GM18858 (cell line): ENCODE measurements around the gene PPM1H.

ENCODE experiments used
- ATAC-seq: cut with Tn5 transposase; IDR thresholded peaks from one replicate; pipeline ENCODE4 v1.9.1; 2021; ENCODE audit not compliant: unreplicated experiment

Gene PPM1H

DNA sequence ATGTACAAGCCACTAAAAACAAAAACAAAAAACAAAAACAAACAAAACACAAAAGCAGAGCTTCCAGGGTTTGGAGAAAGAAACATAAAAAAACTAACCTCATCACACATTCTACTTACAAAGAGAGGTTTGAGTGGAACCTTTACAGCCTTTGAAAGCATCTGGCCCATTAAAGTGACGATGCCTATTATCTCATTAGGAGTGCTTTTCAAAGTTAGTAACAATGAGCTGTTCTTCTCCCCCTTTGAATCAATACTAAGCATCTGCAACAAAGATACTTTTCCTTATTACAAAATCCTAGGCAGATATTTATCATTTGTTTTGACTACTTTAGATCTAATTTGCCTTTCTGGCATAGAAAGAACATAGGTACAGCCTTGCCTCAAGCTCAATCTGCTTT is 217.3 kb downstream of the PPM1H start:
- no peak for ATAC-seq

GRCh38 chr12:62716866-62717525 is 218.0 kb downstream of the PPM1H start:
- no peak for ATAC-seq

DNA sequence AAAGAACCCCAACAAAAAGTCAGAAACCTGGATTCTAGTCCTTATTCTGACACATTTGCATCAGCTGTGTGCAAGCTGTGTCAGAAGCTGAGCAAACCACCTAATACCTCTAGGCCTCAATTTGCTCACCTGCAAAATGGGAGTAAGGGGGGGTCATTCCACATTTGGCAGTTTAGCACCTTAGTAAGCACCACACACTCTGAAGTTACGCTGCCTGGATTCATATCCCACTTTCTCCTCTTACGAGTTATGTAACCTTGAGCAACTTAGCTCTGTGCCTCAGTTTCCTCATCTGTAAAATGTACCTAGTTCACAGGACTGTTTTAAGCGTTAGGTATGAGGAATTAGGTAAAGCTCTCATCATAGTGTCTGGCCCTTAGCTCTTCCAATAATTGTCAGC is 218.9 kb downstream of the PPM1H start:
- ATAC-seq: no peak

DNA sequence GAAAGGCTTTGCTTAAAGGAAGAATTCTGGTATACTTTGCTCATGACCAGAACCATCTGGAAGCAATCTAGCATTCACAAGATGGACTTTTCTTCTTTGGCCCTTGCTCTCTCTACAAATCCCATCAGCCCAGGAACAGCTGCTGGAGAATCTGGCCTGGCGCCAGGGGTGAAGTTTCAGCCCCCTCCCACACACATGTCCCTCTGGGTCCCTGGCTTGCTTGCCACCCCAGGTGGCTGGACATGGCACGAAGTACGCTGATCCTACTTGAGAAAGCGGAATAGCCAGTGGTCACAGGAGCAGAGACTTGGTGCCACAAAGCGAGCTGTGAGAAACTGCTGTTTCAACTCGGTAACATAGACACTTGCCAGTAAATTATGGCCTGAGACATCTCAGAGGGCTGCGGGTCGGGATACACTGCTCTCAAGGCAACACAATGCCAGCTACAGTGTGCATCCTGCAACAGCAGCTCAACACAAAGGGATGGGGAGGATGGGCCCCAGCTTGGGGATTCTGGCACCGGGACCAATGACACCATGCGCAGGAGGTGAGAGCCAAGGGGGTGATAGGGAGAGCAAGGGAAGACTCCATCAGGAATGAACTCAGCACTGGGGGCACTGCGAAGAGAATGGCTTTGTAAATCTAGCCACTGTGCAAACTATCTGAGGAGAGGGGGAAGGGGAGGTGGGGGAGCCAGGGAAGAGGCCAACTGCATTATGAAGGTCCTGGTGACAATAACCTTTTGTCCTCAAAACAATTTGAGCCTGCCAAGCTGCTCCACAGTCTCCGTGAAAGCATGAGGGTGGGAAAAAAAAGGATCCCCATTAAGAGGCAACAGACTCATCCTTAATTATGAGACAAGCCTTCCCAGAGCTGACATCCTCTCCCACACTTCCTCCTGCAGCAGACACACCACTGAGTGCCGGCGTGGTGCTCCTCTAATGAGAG is 219.9 kb downstream of the PPM1H start:
- ATAC-seq: no peak

DNA sequence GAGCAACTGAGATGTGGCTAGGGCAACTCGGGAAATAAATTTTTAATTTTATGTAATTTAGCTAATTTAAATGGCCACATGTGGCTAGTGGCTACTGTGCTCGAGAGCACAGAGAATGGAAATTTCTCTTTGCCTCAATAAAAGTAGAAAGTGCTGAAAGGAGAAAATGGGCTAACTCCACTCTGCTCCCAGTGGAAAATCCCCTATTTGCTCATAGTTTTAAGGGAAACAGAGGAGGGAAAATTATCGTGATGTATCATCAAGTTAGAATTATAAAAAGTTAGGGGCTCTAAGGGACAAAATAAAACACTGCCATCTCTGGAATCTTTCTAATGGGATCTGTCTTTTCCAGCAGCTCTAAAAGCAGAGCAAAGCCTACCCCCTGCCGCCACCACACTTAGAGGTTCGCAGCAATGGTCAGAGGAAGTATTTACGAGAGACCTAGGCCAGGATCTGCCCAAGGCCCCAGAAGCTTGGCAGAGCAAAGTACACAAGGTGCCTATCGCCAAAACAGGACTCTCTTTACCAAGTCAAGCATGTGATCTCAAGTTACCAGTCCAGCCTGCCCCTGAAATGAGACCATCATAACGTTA is 220.7 kb downstream of the PPM1H start:
- no peak for ATAC-seq

DNA sequence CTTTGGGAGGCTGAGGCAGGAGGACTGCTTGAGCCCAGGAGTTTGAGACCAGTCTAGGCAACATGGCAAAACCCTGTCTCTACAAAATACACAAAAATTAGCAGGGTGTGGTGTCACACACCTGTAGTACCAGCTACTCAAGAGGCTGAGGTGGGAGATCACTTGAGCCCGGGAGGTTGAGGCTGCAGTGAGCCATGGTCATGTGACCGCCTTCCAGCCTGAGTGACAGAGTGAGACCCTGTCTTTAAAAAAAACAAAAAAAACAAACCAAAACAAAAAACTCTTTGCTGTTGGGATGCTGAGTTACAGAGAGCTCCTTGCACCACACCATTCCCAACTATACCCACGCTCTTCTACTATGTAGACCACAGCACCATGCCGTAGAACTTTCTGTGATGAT is 221.2 kb downstream of the PPM1H start:
- ATAC-seq: no peak

GRCh38 chr12:62712681-62713573 is 222.0 kb downstream of the PPM1H start:
- no peak for ATAC-seq

- ATAC-seq: no peak
Measured at GRCh38 chr12:62711631-62712241, 223.2 kb downstream of the PPM1H start.

DNA sequence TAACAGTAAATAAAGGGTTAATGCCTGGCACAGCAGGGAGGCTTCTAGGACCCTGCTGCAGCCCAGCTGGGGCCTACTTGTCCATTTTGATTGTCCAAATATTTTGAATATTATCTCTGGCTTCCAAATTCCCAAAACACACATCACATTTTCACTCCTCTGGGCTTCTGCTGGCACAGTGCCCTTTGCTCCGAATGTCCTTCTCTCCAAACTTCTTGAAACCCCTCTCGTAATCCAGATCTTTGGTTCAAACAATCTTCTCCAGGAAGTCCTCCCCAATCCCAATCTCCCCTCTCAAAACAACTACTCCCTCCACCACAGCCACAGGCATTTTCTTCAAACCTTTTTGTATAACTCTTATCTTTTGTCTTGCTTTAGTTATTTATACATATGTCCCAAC is 225.6 kb downstream of the PPM1H start:
- ATAC-seq: no peak

GRCh38 chr12:62707939-62708338 is 227.0 kb downstream of the PPM1H start:
- ATAC-seq: no peak

DNA sequence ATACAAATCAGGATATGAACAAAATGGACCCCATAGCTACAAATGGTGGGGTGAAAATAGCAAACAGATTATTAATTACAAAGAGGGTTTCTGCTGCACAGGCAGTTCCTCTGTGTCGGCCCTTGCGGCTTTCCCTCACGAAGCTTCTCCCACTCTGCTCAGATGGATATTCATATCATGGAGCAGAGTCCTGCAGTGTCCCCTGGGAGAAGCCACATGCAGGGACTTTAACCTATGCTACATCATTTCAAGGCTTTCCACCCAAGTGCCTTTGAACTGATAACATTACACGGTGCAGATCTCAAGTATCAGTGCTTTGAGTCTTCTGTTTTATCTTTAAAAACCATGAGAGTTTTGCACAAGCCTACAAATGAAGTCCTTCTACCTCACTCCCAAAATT is 229.1 kb downstream of the PPM1H start:
- ATAC-seq: no peak

GRCh38 chr12:62703011-62703380 is 232.0 kb downstream of the PPM1H start:
- ATAC-seq: no peak

DNA sequence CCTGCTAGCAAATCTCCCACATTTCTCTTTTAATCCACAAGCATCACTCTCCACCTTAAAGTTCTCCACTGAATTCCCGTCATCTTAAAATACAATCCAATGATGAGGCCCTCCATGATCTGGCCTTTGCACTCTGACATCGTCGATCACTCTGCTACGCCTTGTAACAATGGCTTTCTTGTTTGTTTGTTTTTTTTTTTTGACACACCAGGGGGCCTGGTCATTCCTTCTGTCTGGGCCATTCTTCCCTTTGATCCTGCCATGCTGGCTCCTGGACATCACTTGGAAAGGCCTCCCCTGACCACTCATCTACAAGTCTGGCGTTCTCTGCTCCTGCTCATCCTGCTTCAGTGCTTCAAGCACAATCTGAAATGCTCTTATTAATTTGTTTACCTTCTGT is 233.5 kb downstream of the PPM1H start:
- no peak for ATAC-seq

- ATAC-seq: no peak
Measured at GRCh38 chr12:62700091-62700880, 234.7 kb downstream of the PPM1H start.

- ATAC-seq: no peak
Measured at GRCh38 chr12:62698701-62699101, 236.2 kb downstream of the PPM1H start.

DNA sequence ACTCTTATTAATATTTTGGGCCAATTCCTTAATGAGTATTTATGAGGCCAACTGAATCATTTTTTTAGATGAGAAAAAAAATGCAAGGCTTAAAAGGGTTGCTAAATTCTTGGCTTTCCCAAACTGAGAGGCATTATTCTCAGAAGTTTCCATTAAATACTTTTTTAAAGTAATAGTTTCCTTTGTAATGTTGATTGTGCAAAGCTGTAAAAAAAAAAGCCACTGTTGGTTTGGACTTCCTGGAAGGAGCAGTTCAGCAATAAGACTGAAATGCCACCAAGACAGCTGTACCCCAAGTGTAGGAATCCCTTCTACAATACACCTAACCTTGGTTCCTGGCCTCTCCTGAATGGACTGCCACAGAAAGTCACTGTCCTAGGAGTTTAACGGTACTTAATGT is 237.1 kb downstream of the PPM1H start:
- ATAC-seq: no peak

- no peak for ATAC-seq
Measured at GRCh38 chr12:62695696-62696095, 239.3 kb downstream of the PPM1H start.

DNA sequence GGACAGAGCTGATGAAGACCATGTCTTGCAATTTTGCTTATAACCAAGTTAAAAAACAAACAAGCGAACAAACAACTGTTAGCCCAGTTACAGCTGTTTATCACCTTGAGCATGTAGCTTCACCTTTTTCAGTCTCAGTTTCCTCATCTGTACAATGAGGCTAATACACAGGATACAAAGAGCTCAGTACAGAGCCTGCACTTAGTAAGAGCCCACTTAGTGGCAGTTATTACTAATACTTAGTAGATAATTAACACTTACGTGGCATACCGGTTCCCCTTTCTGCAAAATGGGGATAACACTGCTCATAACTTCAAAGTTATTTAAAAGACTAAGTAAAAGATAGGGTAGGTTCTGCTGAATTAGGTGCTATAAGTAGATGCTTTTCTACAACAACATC is 240.3 kb downstream of the PPM1H start:
- no peak for ATAC-seq

- no peak for ATAC-seq
Measured at GRCh38 chr12:62694116-62694515, 240.8 kb downstream of the PPM1H start.
